AG10803 (cell line): ENCODE data around the gene PSMD3.

Experiments used
- DNase-seq: peaks from one replicate; pipeline ENCODE4 v3.0.0; 2010; ENCODE audit warnings: low read depth
- H3K4me3 ChIP-seq: 2 replicates; pipeline ENCODE4 v1.5.1; 2011; ENCODE audit warnings: mild to moderate bottlenecking, low read length, control low read depth
- CTCF ChIP-seq: conservative IDR thresholded peaks from 2 replicates; pipeline ENCODE4 v1.5.1; 2011; ENCODE audit warnings: mild to moderate bottlenecking, low read length, control low read depth, inconsistent platforms

Gene PSMD3

GRCh38 chr17:39979893-39980350 lies 685 bp upstream of the PSMD3 start:
- peak; percentile 31 for TF ChIP-seq CTCF
- no peak for DNase-seq
- H3K4me3 ChIP-seq = peak overlapping the region; percentile 76

GRCh38 chr17:39981207-39981741 lies 667 bp downstream of the PSMD3 start:
- no peak for DNase-seq
- no peak; the same call in 1 of the 2 replicates for TF ChIP-seq CTCF
- peak overlapping the region; percentile 96 for H3K4me3 ChIP-seq

GRCh38 chr17:39981766-39982375 lies 1.3 kb downstream of the PSMD3 start:
- no peak for DNase-seq
- TF ChIP-seq CTCF = no peak
- H3K4me3 ChIP-seq = peak overlapping the region; percentile 96

GRCh38 chr17:39988206-39988810 lies 7.7 kb downstream of the PSMD3 start:
- H3K4me3 ChIP-seq = no peak overlapping the region
- no peak for TF ChIP-seq CTCF
- DNase-seq = no peak

- no peak for TF ChIP-seq CTCF
- no peak overlapping the region for H3K4me3 ChIP-seq
- DNase-seq = no peak
Measured at GRCh38 chr17:39994448-39994847, 13.8 kb downstream of the PSMD3 start.

- no peak for TF ChIP-seq CTCF
- no peak for DNase-seq
- no peak overlapping the region for H3K4me3 ChIP-seq
Measured at GRCh38 chr17:39995438-39995837, 14.8 kb downstream of the PSMD3 start.

- no peak overlapping the region for H3K4me3 ChIP-seq
- DNase-seq = no peak
- no peak for TF ChIP-seq CTCF
Measured at GRCh38 chr17:39996162-39996561, 15.6 kb downstream of the PSMD3 start.
